ENCODE measurements around the gene AICDA.

GRCh38 chr12:8603286-8603685 is 9.4 kb downstream of the AICDA start:
- TF ChIP-seq, protein P1, sequence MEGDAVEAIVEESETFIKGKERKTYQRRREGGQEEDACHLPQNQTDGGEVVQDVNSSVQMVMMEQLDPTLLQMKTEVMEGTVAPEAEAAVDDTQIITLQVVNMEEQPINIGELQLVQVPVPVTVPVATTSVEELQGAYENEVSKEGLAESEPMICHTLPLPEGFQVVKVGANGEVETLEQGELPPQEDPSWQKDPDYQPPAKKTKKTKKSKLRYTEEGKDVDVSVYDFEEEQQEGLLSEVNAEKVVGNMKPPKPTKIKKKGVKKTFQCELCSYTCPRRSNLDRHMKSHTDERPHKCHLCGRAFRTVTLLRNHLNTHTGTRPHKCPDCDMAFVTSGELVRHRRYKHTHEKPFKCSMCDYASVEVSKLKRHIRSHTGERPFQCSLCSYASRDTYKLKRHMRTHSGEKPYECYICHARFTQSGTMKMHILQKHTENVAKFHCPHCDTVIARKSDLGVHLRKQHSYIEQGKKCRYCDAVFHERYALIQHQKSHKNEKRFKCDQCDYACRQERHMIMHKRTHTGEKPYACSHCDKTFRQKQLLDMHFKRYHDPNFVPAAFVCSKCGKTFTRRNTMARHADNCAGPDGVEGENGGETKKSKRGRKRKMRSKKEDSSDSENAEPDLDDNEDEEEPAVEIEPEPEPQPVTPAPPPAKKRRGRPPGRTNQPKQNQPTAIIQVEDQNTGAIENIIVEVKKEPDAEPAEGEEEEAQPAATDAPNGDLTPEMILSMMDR (IDR thresholded peaks at IDR 0.05 in 8 of 11, conservative IDR thresholded peaks at IDR 0.05 in 3 of 11), result no peak
- TF ChIP-seq POLR2AphosphoS5 (IDR thresholded peaks at IDR 0.05) (no peak), POLR2A (IDR thresholded peaks at IDR 0.05) (no peak)

Measured in spleen (tissue), 7 donors.